Testis (tissue), 3 donors: ENCODE results near the gene CEP72. TPM values are rescaled to one million over a fixed set of nuclear protein-coding genes. Genes with fewer than 3 reads are reported as not detected.
"Not testable (repeated sequence)": the region's sequence is repeated elsewhere in the genome, so short reads cannot be mapped to it uniquely, and the experiment has no call there.

Source experiments
- DNase-seq: peaks from one replicate; pipeline ENCODE4 v3.0.0-alpha.2; 2019
- H3K27ac ChIP-seq, 2 donors: fragments of 200-600 bp; sonication (generic); one replicate each; pipeline ENCODE4 v1.5.1; 2019
- H3K27me3 ChIP-seq: fragments of 200-600 bp; sonication (generic); one replicate; pipeline ENCODE4 v1.5.1; 2019
- H3K36me3 ChIP-seq: fragments of 200-600 bp; sonication (generic); one replicate; pipeline ENCODE4 v1.5.1; 2017; ENCODE audit warnings: low read depth; ENCODE audit errors: missing control alignments
- H3K4me1 ChIP-seq: fragments of 200-600 bp; sonication (generic); one replicate; pipeline ENCODE4 v1.5.1; 2019
- H3K4me3 ChIP-seq, 2 donors: fragments of 200-600 bp; sonication (generic); one replicate each; pipeline ENCODE4 v1.5.1; 2017 to 2019
- H3K9me3 ChIP-seq: fragments of 200-600 bp; sonication (generic); one replicate; pipeline ENCODE4 v1.5.1; 2017
- POLR2A ChIP-seq: fragments of 450-650 bp; IDR thresholded peaks from one replicate; pipeline ENCODE4 v1.6.1; 2017; ENCODE audit warnings: antibody characterized with exemption, mild to moderate bottlenecking, moderate library complexity
- WGBS, 2 donors: methylation state at CpG; one replicate each; pipeline ENCODE4 v1.1.5; 2018; 5-methylcytosine and 5-hydroxymethylcytosine counted together
- intact Hi-C: fragments of 100-400 bp; cut with DNase I; formaldehyde crosslinking; loops from one replicate; pipeline ENCODE4 v1.15.1; 2023; ENCODE audit warnings: low total_unique reads
- polyA plus RNA-seq: library from polyadenylated mRNA; stranded (reverse); fragments of 350-450 nt; fragmentation: Illumina TruSeq; extraction: RNeasy Lipid Tissue Mini Kit (QIAGEN cat#74804); gene quantifications from one replicate; pipeline ENCODE4 v1.2.3, GENCODE V29; 2014; ENCODE audit warnings: low read depth, low replicate concordance; ENCODE audit not compliant: insufficient read depth
- total RNA-seq, 2 donors: library from RNA; depleted of rRNA; stranded (reverse); fragments of >200 nt; gene quantifications; one replicate each; pipeline ENCODE4 v1.2.3, GENCODE V29; 2016
- TF ChIP-seq, protein P1 (sequence below), 3 experiments: fragments of 450-650 bp in 2 of 3; fragments of 200-600 bp in 1 of 3; sonication (generic) in 1 of 3; IDR thresholded peaks; one replicate each; pipeline ENCODE4 v1.5.1; 2016 to 2019; ENCODE audit warnings: antibody characterized with exemption in 3 of 3, mild to moderate bottlenecking in 2 of 3, moderate library complexity in 1 of 3

CEP72 gene
- total and polyA plus RNA-seq, 3 donors from 2014 or later, result 18.5 to 31.2 (median 19.8) TPM

DNA sequence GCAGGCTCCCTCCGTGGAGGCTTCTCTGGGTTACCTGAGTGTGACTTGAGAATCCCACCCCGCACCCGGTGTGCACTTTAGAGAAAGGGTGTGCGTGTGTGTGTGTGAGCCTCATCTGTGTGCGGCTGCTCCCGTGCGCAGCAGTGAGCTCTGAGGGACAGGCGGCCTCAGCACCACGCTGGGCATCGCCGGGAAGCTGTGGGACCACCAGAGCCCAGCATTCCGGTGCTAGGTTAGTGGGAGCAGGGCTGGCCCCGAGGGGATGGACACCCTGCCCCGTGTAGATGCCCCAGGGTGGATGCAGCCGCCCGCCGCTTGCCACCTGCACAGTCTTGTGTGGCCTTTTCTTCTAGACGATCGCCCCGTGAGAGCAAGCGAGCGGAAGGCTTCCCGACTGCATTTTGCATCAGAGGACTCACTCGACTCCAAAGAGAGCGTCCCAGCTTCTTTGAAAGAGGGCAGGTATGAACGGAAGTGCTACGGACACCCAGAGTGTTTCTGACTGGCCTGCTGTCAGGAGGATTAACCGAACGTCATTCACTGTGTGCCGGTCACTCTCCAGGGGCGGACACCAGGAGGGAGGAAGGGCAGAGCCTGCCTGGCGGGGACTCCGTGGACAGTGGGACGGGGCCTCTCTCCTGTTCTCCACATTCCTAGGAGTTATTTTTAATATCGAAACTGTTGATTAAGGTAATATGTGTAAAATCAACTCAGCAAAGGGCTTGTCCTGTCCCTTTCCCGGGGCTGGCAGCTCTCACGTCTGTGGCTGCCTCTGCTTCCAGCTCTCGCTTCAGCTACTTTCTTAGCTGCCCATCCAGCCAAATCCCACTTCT, 12.2 kb downstream of the CEP72 start:
- intact Hi-C loops, result no loop called here
- WGBS, 2 donors, result 93 to 94% methylated on average over 26 to 38 of the region's 38 CpGs
- H3K9me3 ChIP-seq, result no peaks in the 10 kb centered on the region
- TF ChIP-seq POLR2A, result no peak
- TF ChIP-seq, protein P1, sequence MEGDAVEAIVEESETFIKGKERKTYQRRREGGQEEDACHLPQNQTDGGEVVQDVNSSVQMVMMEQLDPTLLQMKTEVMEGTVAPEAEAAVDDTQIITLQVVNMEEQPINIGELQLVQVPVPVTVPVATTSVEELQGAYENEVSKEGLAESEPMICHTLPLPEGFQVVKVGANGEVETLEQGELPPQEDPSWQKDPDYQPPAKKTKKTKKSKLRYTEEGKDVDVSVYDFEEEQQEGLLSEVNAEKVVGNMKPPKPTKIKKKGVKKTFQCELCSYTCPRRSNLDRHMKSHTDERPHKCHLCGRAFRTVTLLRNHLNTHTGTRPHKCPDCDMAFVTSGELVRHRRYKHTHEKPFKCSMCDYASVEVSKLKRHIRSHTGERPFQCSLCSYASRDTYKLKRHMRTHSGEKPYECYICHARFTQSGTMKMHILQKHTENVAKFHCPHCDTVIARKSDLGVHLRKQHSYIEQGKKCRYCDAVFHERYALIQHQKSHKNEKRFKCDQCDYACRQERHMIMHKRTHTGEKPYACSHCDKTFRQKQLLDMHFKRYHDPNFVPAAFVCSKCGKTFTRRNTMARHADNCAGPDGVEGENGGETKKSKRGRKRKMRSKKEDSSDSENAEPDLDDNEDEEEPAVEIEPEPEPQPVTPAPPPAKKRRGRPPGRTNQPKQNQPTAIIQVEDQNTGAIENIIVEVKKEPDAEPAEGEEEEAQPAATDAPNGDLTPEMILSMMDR (IDR thresholded peaks at IDR 0.05), result no peak
- H3K4me1 ChIP-seq, result no peaks in the 10 kb centered on the region
- no peaks in the 10 kb centered on the region for H3K36me3 ChIP-seq
- no peak overlapping the region for H3K27ac ChIP-seq
- DNase-seq, result no peak
- H3K4me3 ChIP-seq, result no peak overlapping the region
- H3K27me3 ChIP-seq, result no peaks in the 10 kb centered on the region

DNA sequence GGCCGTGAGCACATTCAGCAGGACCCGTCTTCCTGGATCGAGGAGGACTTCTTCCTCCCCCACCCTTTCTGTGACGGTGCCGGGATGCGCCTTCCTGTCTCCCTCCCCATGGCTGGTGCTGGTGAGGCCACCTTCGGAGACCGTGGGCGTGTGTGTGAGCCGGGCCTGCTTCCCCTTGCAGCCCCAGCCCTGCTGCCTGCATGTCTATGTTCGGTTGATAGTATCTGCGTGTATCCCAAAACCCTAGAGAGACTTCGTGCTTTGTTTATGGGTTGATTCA, 12.8 kb downstream of the CEP72 start:
- DNase-seq, result no peak
- 76 to 81% methylated on average over 13 of the region's 13 CpGs for WGBS, 2 donors
- Histone ChIP-seq H3K36me3 (no peaks in the 10 kb centered on the region), H3K27ac (no peak overlapping the region), H3K9me3 (no peaks in the 10 kb centered on the region), H3K27me3 (no peaks in the 10 kb centered on the region), H3K4me3 (no peak overlapping the region), H3K4me1 (no peaks in the 10 kb centered on the region)
- intact Hi-C loops, result no loop called here
- TF ChIP-seq, protein P1 (IDR thresholded peaks at IDR 0.05), result no peak
- no peak for TF ChIP-seq POLR2A

DNA sequence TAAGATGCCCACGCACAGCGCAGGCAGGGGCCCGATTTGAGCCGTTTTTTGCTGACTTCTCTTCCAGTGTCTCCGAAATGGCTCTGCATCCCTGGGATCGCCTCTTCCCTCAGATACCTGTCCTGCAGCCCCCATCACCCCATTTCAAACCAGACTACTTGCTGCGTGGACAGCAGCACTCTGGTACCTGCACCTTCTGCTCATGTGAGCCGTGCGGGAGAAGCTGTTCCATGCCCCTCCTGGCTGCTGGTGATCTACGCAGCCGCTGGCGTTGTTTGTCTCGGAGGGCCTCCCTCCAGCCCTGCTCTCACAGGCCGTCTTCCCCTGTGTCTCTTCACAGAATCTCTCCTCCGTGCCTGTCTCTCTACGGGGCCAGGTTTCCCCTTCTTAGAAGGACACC, 13.4 kb downstream of the CEP72 start:
- 91 to 92% methylated on average over 16 of the region's 16 CpGs for WGBS, 2 donors
- no peak overlapping the region for H3K4me3 ChIP-seq
- no peak overlapping the region for H3K27ac ChIP-seq
- no peaks in the 10 kb centered on the region for H3K4me1 ChIP-seq
- no peaks in the 10 kb centered on the region for H3K9me3 ChIP-seq
- H3K27me3 ChIP-seq, result no peaks in the 10 kb centered on the region
- no peak for DNase-seq
- no peaks in the 10 kb centered on the region for H3K36me3 ChIP-seq
- TF ChIP-seq, protein P1 (IDR thresholded peaks at IDR 0.05), result no peak
- TF ChIP-seq POLR2A, result no peak
- intact Hi-C loops, result no loop called here

DNA sequence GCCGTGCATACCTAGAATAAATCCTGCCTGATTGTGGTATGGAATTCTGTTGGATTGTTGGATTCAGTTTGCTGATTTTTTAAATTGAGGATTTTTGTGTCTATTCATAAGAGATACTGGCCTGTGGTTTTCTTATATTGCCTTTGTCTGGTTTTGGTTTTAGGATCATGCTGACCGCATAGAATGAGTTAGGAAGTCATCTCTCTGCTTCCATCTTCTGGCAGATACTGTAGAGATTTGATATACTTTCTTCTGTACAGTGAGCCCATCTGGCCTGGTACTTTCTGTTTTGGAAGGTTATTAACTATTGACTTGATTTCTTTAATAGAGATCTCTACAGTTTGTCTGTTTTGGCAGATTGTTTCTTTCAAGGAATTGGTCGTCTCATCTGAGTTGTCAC, 14.7 kb downstream of the CEP72 start:
- Histone ChIP-seq H3K36me3 (no peaks in the 10 kb centered on the region), H3K9me3 (no peaks in the 10 kb centered on the region), H3K4me1 (no peaks in the 10 kb centered on the region), H3K27ac (no peak overlapping the region), H3K4me3 (no peak overlapping the region), H3K27me3 (no peaks in the 10 kb centered on the region)
- WGBS, 2 donors, result 79 to 83% methylated on average over 3 of the region's 3 CpGs
- TF ChIP-seq, protein P1 (IDR thresholded peaks at IDR 0.05), result no peak
- TF ChIP-seq POLR2A, result no peak
- DNase-seq, result no peak
- intact Hi-C loops, result no loop called here

DNA sequence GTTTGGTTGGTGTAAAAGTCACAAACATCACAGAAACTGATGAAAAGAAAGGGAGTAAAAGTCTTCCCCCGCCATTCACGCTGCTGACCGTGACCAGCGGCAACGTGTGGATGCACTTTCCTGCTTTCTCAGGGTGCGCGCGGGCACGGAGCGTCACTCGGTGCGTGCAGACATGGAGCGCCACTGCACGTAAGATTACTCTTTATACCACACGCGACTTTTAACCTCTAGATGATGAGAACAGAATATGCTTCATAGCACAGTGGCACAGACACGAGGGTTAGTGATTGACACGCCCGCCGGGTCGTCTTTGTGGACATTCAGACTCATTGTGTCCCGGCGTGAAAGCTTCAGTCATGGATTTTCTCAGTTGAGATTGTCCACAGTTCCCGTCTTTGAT, 15.7 kb downstream of the CEP72 start:
- TF ChIP-seq, protein P1 (IDR thresholded peaks at IDR 0.05), result no peak
- no peaks in the 10 kb centered on the region for H3K27me3 ChIP-seq
- no peaks in the 10 kb centered on the region for H3K4me1 ChIP-seq
- no peaks in the 10 kb centered on the region for H3K9me3 ChIP-seq
- intact Hi-C loops, result no loop called here
- no peaks in the 10 kb centered on the region for H3K36me3 ChIP-seq
- WGBS, 2 donors, result 92 to 95% methylated on average over 24 of the region's 24 CpGs
- H3K27ac ChIP-seq, result no peak overlapping the region
- DNase-seq, result no peak
- no peak overlapping the region for H3K4me3 ChIP-seq

DNA sequence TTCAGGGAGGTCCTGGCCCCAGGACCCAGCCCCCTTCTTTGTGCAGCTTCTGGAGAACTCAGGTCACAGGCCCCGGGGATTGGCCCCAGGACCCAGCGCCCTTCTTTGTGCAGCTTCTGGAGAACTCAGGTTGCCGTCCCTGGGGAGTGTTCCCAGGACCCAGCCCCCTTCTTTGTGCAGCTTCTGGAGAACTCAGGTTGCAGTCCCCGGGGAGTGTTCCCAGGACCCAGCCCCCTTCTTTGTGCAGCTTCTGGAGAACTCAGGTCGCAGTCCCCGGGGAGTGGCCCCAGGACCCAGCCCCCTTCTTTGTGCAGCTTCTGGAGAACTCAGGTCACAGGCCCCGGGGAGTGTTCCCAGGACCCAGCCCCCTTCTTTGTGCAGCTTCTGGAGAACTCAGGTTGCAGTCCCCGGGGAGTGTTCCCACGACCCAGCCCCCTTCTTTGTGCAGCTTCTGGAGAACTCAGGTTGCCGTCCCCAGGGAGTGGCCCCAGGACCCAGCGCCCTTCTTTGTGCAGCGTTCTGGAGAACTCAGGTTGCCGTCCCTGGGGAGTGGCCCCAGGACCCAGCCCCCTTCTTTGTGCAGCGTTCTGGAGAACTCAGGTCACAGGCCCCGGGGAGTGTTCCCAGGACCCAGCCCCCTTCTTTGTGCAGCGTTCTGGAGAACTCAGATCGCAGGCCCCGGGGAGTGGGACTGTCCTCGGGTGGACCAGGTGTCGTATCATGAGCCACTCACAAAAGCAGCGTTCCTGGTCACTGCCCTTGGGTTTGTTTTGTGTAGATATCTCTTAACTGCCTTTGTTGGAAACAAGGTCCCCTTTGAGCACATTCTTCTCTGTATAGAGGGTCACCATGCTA, 16.4 kb downstream of the CEP72 start:
- intact Hi-C loops, H3K27me3 ChIP-seq, H3K27ac ChIP-seq, DNase-seq, H3K4me3 ChIP-seq, H3K4me1 ChIP-seq, H3K9me3 ChIP-seq, H3K36me3 ChIP-seq: not testable (repeated sequence)
- WGBS, 2 donors, result 80 to 85% methylated on average over 13 to 21 of the region's 21 CpGs
